GM18870 (cell line): ENCODE data around the gene SYNM.

Source experiments
- ATAC-seq: cut with Tn5 transposase; IDR thresholded peaks from one replicate; pipeline ENCODE4 v1.9.1; 2021; ENCODE audit warnings: moderate library complexity; ENCODE audit not compliant: unreplicated experiment

Gene SYNM

DNA sequence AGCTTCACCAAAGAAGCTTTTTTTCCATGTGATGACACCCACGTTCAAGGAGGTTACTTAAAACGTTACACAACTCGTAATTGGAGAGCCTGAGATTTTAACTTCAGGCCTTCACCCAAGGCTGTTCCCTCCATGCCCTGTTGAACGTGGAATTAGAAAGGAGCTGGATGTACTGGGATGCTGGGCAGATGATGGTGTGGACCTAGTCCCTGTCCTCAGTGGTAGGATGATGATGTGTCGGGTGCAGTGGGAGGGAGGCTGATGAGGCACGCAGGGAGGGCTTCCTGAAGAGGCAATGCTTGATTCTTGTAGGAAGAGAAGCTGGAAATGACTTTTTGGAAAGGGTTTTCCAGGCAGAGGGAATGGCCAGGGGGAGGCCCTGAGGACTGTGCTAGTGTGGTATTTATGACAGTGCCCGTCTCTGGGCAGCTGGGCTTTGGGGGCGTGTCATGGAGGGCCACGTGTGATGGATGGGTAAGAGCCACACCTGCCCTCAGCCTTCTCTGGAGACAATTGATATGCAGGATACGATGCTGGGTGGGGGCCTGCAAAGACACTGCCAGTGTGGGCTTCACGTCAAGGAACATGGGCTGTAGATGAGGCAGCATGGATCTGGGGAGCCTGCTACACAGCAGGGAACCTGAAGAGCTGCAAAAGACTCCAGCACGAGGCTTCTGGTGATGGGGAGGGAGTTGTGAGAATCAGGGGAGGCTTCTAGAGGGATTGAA lies 15.3 kb downstream of the SYNM start:
- no peak for ATAC-seq

DNA sequence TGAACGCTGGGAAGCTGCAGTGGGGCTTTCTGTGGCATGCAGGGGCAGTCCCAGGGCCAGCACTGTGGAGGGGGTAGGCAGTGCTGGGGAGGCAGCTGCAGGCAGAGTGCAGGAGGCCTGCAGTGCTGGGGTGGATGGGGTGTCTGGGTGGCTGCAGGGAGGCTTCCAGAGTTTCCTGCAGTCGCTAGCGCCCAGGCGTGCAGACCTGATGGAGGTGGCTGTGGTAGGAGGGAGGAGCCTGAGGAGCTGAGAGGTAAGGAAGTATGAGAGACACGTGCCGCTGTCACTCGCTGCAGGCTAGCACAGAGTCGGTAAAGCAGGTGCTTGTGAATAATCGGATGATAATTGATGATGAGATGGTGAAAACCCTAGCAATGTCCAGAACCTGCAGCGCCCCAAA lies 16.3 kb downstream of the SYNM start:
- no peak for ATAC-seq

DNA sequence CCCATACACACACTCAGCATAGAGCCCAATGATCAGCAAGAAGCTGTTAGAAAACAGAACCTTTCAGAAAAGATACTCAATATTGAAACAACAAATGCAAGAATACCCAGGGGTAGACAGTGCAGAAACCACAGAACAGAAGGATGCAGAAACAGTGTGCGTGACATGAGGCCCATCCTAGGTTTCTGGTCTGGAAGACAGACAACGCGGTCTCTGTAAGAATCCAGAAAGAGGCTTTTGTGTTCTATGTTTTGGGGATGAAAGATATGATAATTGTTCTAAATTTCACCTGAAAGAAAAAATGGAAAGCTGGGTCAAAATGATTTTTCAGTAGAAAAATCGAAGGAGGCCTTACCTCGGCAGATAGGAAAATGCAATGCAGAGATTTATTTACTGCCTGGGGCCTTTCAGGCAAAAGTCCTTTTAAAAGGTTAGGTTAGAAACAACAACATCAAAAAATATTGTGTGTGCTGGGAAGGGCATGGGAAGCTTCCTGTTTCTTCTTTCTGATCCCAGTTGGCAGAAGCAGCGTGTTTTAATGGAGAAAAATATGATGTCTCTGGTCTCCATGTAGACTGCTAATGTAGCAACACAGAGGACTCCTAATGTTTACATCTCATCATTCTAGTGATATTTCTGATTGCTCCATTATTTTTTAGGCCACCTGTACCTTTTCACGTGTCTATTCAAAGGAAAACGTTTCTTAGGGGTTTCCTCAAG lies 17.0 kb downstream of the SYNM start:
- no peak for ATAC-seq

DNA sequence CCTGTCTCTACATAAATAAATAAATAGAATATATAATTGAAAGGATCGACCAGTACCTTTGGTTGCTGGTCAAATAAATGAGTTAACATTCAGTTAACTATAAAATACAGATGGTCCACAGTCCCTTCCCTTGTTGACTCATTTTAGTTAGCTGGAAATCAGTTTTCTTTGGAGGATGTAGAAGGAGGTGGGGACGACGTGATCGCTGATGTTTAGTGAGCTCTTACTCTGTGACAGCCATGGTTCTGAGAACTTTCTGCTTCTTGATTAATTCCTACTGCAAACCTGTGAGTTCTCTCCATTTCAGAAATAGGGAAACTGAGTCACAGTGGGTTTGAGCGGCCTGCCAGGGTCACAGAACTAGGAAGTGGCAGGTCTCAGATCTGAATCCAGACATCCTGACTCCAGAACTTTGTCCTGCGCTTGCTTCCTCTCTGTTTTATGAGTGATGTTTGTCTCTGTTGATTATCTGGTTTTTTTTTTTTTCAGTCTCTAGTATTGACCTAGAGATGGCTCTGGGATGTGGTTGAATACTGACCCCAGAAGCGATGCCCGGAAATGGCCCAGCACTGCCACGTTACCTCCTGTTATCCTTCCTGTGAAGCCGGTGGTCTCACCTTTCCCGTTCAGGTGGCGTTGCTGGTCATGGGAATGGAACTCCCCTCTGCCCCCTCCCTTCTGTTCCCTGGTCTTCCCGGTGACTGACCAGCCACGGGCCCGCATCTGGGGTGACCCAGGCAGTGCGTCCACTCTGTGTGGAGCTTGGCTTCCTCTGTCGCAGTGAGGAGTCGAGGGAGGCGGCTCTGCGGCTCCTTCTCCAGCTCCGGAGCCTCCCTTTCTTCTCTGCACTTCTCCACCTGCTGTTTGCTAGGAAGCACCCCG lies 18.2 kb downstream of the SYNM start:
- ATAC-seq = no peak

DNA sequence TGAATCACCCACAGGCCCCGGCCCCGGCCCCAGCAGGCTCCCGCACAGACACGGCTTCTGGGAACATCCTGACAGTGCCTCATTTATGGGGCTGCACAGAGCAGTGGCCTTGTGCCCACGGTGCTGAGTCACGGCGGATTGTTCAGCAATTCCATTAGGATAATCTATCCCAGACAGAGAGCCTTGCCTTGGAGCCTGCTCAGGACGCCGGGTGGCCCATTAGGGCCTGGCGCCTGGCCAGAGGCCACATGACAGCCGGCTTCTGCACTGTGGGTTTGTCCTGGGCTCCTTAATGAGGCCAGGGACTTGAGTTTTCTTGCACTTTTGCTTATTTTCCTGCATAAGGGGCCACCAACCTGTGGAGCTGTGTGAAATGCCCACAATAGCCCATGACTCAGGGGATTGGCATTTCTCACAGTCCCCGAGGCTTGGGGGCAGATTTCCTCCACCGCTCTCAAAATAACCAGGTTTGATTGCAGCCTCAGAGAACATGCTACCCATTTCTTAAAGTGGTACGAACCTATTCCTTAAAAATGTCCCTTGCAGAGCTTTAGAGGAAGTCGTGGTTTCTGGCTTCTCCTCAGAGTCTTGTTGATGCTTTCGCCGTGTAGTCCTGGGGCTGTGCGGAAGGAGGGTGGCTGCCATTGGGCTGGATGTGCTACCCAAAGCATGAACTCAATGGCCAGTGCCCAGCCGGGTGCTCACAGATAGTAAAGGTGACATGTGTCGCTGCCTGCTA lies 19.0 kb downstream of the SYNM start:
- no peak for ATAC-seq

DNA sequence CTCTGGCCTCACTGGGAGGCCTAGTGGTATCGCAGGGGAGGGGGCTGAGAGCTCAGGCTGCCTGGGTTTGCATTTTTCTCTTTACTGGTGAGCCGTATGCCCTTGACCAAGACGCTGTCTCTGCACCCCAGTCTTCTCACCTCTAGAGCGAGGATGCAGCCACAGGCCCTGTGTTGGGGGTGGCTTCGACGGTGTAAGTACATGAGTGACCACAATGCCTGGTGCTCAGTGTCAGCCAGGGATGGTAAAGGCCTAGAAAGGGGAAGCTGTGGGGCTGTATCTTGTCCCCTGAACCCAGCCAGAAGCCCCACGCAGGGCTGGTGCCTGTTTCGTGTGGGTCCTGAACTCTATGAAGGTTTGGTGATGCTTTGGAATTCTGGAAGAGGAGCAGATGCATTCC lies 19.8 kb downstream of the SYNM start:
- no peak for ATAC-seq

DNA sequence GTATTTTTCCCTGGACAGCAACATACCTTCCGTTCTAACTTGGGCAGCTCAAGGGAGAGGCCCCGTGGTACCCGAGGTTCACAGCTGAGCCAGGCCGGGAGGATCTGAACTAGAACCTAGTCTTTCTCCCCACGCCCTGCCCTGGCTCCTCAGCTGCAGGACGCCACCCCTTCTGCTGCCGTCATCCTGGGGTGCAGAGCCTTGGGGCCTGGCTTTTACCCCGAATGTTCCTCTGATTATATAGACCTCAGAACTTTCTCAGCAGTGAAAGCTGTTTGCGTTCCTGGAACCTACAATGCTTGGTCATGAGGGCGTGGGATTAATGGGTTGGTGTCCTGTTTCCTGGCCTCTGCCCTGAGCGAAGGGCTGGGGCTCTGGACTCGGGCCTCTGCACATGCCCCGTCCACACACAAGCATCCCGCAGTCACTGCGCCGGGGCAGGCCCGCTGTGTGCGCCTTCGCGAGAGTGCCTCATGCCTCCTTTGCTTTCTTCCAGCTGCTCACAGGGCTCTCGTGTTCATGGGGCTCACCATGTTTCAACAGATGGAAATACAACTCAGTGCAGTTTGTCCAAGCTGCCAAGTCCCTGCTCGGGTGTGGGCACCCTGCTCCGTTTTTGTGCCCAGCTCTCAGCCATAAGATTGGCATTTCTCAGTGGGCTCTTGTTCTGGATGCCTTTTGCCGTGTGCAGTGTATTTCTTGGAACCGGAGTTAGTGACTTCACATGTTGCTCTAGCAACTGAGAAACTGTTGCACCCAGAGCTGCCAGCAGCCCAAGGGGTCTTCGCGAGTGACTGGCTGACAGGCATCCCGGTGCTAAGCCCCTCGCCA lies 20.4 kb downstream of the SYNM start:
- no peak for ATAC-seq

DNA sequence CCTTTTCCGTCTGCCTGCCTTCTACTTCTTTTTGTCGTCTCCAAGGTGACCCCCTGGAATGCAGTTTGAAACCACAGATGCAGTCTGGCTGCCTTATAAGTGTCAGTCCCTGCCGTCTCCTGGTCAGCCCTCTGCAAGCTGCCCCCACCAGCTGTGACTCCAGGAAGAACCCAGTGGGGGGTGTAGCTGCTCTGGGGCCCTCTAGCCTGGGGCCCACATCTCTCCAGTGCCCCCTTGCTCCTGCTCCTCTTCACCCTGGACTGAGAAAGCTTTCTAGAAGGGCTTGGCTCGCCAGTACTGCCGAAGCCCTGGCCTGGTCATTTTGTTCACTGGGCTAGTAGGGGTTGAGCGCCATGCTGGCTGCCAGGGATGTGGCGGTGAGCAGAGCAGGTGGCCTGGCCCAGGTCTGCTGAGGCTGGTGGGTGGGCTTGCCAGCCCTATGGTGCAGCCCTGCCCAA lies 21.3 kb downstream of the SYNM start:
- ATAC-seq = no peak

DNA sequence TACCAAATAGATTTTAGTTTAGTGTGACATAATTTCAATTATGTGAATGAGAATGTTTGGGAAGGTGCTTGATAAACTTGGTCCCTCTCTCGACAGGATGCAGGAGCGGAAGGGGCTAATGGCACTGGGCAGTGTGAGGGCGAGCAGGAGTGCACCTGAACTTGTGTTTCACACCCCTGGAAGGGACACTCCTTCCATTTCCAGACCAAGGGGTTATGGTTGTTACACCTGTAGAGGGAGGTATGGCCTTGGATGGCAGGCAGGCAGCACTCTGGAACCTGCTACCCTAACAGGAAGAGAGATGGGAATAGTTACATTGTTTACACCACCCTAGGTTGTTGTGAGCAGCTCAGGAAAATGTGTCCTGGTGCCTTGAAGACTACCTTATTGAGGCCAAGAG lies 22.1 kb downstream of the SYNM start:
- ATAC-seq = no peak

DNA sequence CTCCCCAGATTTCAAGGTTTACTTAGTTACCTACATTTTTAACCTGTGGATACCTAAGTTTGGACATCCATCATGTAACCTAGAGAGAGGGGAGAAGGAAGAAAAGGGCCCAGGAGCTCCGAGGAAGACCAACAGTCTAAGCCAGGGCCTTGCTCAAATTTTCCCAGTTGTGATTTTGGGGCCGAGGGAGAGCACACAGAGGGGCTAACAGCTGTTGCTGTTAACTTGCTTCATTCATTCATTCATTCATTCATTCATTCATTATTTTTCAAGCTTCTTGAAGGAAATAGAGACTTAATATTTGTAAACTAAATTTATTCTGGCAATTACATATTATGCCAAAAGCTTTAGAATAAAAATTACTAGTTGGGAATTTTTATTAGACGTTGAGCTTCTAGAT lies 22.9 kb downstream of the SYNM start:
- ATAC-seq = no peak

DNA sequence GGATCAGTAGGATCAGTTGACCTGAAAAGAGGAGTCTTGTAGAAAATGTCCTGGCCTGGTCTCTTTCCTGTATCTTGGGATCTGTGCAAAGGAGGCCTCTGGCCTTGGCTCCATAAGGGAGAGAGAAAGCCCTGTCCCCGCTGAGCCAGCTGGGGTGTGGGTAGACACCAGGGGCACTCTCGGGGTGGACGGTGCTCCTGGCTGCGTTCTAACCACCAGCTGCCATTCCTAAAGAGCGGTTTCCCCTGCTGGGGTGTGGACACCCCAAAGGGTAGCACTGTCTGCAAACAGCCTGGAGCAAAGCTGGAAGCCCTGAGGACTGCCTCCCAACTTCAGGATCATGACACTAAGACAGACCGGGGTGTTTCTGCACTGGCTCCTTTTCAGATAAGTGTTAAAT lies 23.5 kb downstream of the SYNM start:
- no peak for ATAC-seq

DNA sequence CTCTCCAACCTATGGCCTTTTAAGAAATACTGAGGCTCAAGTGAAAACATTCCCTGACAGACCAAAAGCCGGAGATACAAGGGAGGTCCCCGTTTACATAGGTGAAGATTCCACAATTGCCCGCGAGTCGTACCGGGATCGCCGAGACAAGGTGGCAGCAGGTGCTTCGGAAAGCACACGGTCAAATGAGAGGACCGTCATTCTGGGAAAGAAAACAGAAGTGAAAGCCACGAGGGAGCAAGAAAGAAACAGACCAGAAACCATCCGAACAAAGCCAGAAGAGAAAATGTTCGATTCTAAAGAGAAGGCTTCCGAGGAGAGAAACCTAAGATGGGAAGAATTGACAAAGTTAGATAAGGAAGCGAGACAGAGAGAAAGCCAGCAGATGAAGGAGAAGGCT lies 24.8 kb downstream of the SYNM start:
- no peak for ATAC-seq

DNA sequence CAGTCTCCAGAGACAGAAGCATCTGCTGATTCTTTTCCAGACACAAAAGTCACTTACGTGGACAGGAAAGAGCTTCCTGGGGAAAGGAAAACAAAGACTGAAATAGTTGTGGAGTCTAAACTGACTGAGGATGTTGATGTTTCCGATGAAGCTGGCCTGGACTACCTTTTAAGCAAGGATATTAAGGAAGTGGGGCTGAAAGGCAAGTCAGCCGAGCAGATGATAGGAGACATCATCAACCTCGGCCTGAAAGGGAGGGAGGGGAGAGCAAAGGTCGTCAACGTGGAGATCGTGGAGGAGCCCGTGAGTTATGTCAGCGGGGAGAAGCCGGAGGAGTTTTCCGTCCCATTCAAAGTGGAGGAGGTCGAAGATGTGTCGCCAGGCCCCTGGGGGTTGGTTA lies 25.4 kb downstream of the SYNM start:
- ATAC-seq = no peak

DNA sequence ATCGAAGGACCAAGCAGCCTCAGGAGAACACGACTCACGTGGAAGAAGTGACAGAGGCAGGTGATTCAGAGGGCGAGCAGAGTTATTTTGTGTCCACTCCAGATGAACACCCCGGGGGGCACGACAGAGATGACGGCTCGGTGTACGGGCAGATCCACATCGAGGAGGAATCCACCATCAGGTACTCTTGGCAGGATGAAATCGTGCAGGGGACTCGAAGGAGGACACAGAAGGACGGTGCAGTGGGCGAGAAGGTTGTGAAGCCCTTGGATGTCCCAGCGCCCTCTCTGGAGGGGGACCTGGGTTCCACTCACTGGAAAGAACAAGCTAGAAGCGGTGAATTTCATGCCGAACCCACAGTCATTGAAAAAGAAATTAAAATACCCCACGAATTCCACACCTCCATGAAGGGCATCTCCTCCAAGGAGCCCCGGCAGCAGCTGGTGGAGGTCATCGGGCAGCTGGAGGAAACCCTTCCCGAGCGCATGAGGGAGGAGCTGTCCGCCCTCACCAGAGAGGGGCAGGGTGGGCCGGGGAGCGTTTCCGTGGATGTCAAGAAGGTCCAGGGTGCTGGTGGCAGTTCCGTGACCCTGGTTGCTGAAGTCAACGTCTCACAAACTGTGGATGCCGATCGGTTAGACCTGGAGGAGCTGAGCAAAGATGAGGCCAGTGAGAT lies 26.0 kb downstream of the SYNM start:
- ATAC-seq = no peak

DNA sequence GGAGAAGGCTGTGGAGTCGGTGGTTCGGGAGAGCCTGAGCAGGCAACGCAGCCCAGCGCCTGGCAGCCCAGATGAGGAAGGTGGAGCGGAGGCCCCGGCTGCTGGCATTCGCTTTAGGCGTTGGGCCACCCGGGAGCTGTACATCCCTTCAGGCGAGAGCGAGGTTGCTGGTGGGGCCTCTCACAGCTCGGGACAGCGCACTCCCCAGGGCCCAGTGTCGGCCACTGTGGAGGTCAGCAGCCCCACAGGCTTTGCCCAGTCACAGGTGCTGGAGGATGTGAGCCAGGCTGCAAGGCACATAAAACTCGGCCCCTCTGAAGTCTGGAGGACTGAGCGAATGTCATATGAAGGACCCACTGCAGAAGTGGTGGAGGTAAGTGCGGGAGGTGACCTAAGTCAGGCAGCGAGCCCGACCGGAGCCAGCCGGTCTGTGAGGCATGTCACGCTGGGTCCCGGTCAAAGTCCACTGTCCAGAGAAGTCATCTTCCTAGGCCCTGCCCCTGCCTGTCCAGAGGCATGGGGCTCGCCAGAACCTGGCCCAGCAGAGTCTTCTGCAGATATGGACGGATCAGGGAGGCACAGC lies 26.7 kb downstream of the SYNM start:
- no peak for ATAC-seq

DNA sequence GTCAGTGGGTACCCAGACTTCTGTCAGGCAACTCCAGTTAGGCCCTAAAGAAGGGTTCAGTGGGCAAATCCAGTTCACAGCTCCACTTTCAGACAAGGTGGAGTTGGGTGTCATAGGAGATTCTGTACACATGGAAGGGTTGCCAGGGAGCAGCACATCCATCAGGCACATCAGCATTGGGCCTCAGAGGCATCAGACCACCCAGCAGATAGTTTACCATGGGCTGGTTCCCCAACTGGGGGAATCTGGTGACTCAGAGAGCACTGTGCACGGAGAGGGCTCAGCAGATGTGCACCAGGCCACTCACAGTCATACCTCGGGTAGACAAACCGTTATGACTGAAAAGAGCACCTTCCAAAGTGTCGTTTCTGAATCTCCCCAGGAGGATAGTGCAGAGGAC lies 27.2 kb downstream of the SYNM start:
- ATAC-seq = no peak

DNA sequence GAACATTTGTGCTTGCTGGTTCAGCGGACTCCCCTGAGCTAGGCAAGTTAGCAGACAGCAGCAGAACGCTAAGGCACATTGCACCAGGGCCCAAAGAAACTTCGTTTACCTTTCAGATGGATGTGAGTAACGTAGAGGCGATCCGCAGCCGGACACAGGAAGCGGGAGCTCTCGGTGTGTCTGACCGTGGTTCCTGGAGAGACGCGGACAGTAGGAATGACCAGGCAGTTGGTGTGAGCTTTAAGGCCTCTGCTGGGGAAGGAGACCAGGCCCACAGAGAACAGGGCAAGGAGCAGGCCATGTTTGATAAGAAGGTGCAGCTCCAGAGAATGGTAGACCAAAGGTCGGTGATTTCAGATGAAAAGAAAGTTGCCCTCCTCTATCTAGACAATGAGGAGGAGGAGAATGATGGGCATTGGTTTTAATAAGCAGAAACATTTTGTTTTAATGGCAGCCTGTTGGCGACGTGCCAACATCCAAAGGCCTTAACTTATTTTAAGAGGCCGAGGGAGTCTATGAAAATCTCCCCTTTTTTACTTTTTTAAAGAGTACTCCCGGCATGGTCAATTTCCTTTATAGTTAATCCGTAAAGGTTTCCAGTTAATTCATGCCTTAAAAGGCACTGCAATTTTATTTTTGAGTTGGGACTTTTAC lies 27.9 kb downstream of the SYNM start:
- ATAC-seq = no peak

DNA sequence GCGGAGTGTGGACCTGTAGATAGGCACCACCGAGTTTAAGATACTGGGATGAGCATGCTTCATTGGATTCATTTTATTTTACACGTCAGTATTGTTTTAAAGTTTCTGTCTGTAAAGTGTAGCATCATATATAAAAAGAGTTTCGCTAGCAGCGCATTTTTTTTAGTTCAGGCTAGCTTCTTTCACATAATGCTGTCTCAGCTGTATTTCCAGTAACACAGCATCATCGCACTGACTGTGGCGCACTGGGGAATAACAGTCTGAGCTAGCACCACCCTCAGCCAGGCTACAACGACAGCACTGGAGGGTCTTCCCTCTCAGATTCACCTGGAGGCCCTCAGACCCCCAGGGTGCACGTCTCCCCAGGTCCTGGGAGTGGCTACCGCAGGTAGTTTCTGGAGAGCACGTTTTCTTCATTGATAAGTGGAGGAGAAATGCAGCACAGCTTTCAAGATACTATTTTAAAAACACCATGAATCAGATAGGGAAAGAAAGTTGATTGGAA lies 29.5 kb downstream of the SYNM start:
- ATAC-seq = no peak
